Fibroblast of lung (primary cell): ENCODE measurements around the gene GSTA5. TPM values are rescaled to one million over a fixed set of nuclear protein-coding genes. Genes with fewer than 3 reads are reported as not detected.
"Not testable (repeated sequence)": the region's sequence is repeated elsewhere in the genome, so short reads cannot be mapped to it uniquely, and the experiment has no call there.

Source experiments
- DNase-seq, 2 donors: peaks; one replicate each; pipeline versions ENCODE4 v3.0.0 to v3.0.0-alpha.2; 2010; ENCODE audit warnings: low read depth in 2 of 2
- H2AFZ ChIP-seq: 2 replicates; pipeline ENCODE4 v1.5.1; 2012; ENCODE audit warnings: low read length, control low read depth, inconsistent platforms
- H3K27ac ChIP-seq: 2 replicates; pipeline ENCODE4 v1.5.1; 2011; ENCODE audit warnings: low read length, control low read depth; ENCODE audit not compliant: insufficient read depth
- H3K27me3 ChIP-seq: 2 replicates; pipeline ENCODE4 v1.5.1; 2011; ENCODE audit warnings: mild to moderate bottlenecking, low read length; ENCODE audit not compliant: control insufficient read depth, insufficient read depth
- H3K36me3 ChIP-seq: 2 replicates; pipeline ENCODE4 v1.5.1; 2011; ENCODE audit warnings: low read length; ENCODE audit not compliant: control insufficient read depth, insufficient read depth
- H3K4me1 ChIP-seq: 2 replicates; pipeline ENCODE4 v1.5.1; 2011; ENCODE audit warnings: low read length; ENCODE audit not compliant: control insufficient read depth, insufficient read depth; ENCODE audit errors: extremely low read depth
- H3K4me2 ChIP-seq: 2 replicates; pipeline ENCODE4 v1.5.1; 2011; ENCODE audit warnings: low read length, control low read depth; ENCODE audit not compliant: insufficient read depth; ENCODE audit errors: extremely low read depth
- H3K4me3 ChIP-seq, 4 experiments: fragments of 200-600 bp in 1 of 4; sonication (generic) in 1 of 4; replicated peaks in 1 of 4; 2 replicates each; pipeline ENCODE4 v1.5.1; 2011 to 2016; ENCODE audit warnings: low read length in 4 of 4, low read depth in 3 of 4, mild to moderate bottlenecking in 3 of 4, control low read depth in 2 of 4, inconsistent platforms in 1 of 4, mixed read lengths in 1 of 4; ENCODE audit not compliant: insufficient read depth in 1 of 4; ENCODE audit errors: control extremely low read depth in 1 of 4
- H3K79me2 ChIP-seq: 2 replicates; pipeline ENCODE4 v1.5.1; 2012; ENCODE audit warnings: mild to moderate bottlenecking, low read length, inconsistent platforms; ENCODE audit not compliant: control insufficient read depth, insufficient read depth
- H3K9ac ChIP-seq: 2 replicates; pipeline ENCODE4 v1.5.1; 2011; ENCODE audit warnings: mild to moderate bottlenecking, low read length, control low read depth; ENCODE audit not compliant: insufficient read depth
- H3K9me3 ChIP-seq: 2 replicates; pipeline ENCODE4 v1.5.1; 2012; ENCODE audit warnings: low read depth, low read length; ENCODE audit not compliant: control insufficient read depth, insufficient read depth
- H4K20me1 ChIP-seq: 2 replicates; pipeline ENCODE4 v1.5.1; 2011; ENCODE audit warnings: low read length; ENCODE audit not compliant: control insufficient read depth, insufficient read depth; ENCODE audit errors: extremely low read depth
- EZH2 ChIP-seq: IDR thresholded peaks from 2 replicates; pipeline ENCODE4 v1.5.1; 2012; ENCODE audit warnings: low read length, control low read depth, mild to moderate bottlenecking; ENCODE audit errors: missing control alignments
- polyA plus RNA-seq, 2 donors: library from polyadenylated mRNA; depleted of rRNA in 1 of 2; stranded (reverse) in 1 of 2; unstranded in 1 of 2; fragments of >200 nt; gene quantifications; 2 replicates each; pipeline ENCODE4 v1.2.1, GENCODE V29; 2011 to 2012; ENCODE audit warnings: missing spikeins in 1 of 2
- total RNA-seq: library from RNA; depleted of rRNA; stranded (reverse); fragments of >200 nt; gene quantifications from 2 replicates; pipeline ENCODE4 v1.2.1, GENCODE V29; 2014
- TF ChIP-seq, protein P1 (sequence below), 2 donors: IDR thresholded peaks in 1 of 2; conservative IDR thresholded peaks in 1 of 2; 1 replicate in 1 of 2; 2 replicates in 1 of 2; pipeline ENCODE4 v1.5.1; 2011 to 2012; ENCODE audit warnings: low read length in 2 of 2, control low read depth in 1 of 2, inconsistent platforms in 1 of 2, low read depth in 1 of 2, mild to moderate bottlenecking in 1 of 2

The GSTA5 gene
- total and polyA plus RNA-seq, 2 donors (not counting 1 experiment from before 2014, with no cell fraction given), result not detected

DNA sequence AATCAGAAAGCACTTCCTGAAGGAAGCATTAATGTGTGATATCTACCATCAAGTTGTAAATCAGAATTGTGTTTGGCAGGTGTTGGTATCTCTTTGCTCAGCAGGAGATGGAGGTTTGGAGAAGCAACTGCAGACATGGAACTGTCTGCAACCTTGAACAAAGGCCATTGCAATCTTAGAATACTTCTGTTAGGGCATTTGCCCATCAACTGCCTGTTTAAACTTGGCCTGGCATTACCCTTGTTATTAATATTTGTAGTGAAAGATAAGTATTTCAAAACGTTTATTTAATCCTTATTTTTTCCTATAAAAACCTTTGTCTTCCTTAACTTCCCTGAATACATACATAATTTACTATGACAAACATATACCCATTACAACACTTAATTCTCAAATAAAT lies 14.1 kb downstream of the GSTA5 start:
- Histone ChIP-seq H3K79me2 (no peaks in the 10 kb centered on the region), H3K36me3 (no peaks in the 10 kb centered on the region), H3K9ac (no peak overlapping the region), H3K4me1 (no peaks in the 10 kb centered on the region), H3K9me3 (no peaks in the 10 kb centered on the region), H2AFZ (no peak overlapping the region), H4K20me1 (no peaks in the 10 kb centered on the region), H3K27ac (no peak overlapping the region), H3K4me2 (no peak overlapping the region), H3K27me3 (no peaks in the 10 kb centered on the region), H3K4me3 (no peak overlapping the region)
- no peak for TF ChIP-seq EZH2
- TF ChIP-seq, protein P1, sequence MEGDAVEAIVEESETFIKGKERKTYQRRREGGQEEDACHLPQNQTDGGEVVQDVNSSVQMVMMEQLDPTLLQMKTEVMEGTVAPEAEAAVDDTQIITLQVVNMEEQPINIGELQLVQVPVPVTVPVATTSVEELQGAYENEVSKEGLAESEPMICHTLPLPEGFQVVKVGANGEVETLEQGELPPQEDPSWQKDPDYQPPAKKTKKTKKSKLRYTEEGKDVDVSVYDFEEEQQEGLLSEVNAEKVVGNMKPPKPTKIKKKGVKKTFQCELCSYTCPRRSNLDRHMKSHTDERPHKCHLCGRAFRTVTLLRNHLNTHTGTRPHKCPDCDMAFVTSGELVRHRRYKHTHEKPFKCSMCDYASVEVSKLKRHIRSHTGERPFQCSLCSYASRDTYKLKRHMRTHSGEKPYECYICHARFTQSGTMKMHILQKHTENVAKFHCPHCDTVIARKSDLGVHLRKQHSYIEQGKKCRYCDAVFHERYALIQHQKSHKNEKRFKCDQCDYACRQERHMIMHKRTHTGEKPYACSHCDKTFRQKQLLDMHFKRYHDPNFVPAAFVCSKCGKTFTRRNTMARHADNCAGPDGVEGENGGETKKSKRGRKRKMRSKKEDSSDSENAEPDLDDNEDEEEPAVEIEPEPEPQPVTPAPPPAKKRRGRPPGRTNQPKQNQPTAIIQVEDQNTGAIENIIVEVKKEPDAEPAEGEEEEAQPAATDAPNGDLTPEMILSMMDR (conservative IDR thresholded peaks at IDR 0.05 in 1 of 2, IDR thresholded peaks at IDR 0.05 in 1 of 2; ENCODE audit: low read depth in 1 of 2, low read length in 2 of 2), result no peak
- no peak for DNase-seq

DNA sequence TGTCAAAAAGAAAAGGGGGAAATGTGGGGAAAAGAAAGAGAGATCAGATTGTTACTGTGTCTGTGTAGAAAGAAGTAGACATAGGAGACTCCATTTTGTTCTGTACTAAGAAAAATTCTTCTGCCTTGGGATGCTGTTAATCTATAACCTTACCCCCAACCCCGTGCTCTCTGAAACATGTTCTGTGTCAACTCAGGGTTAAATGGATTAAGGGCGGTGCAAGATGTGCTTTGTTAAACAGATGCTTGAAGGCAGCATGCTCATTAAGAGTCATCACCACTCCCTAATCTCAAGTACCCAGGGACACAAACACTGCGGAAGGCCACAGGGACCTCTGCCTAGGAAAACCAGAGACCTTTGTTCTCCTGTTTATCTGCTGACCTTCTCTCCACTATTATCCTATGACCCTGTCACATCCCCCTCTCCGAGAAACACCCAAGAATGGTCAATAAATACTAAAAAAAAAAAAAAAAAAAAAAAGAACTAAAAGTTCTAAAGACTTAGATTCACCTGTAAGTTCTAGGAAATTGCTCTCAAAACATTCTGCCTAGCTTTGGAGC lies 14.6 kb downstream of the GSTA5 start:
- H3K79me2 ChIP-seq, DNase-seq, H3K4me2 ChIP-seq, H3K27me3 ChIP-seq, H3K4me3 ChIP-seq, H2AFZ ChIP-seq, H3K27ac ChIP-seq, H3K9ac ChIP-seq, H3K4me1 ChIP-seq, H3K9me3 ChIP-seq, H3K36me3 ChIP-seq, H4K20me1 ChIP-seq: not testable (repeated sequence)

- not testable (repeated sequence) for H3K79me2 ChIP-seq, H3K36me3 ChIP-seq, H3K27ac ChIP-seq, H2AFZ ChIP-seq, H3K4me2 ChIP-seq, H3K9me3 ChIP-seq, H3K4me1 ChIP-seq, H4K20me1 ChIP-seq, DNase-seq, H3K9ac ChIP-seq, H3K27me3 ChIP-seq, H3K4me3 ChIP-seq
Measured at GRCh38 chr6:52825270-52825793, 15.3 kb downstream of the GSTA5 start.

- Histone ChIP-seq H3K4me3 (no peak overlapping the region), H3K4me1 (no peaks in the 10 kb centered on the region), H3K9me3 (no peaks in the 10 kb centered on the region), H3K36me3 (no peaks in the 10 kb centered on the region), H3K9ac (no peak overlapping the region), H3K27ac (no peak overlapping the region), H3K4me2 (no peak overlapping the region), H2AFZ (no peak overlapping the region), H3K27me3 (peaks cover 3% of the 10 kb centered on the region), H4K20me1 (no peaks in the 10 kb centered on the region), H3K79me2 (no peaks in the 10 kb centered on the region)
- no peak for DNase-seq
- TF ChIP-seq, protein P1 (conservative IDR thresholded peaks at IDR 0.05 in 1 of 2, IDR thresholded peaks at IDR 0.05 in 1 of 2; ENCODE audit: low read depth in 1 of 2, low read length in 2 of 2), result no peak
- TF ChIP-seq EZH2, result no peak
Measured at GRCh38 chr6:52821842-52822241, 18.8 kb downstream of the GSTA5 start.
